ENCODE data around the gene OLFML2B.

DNA sequence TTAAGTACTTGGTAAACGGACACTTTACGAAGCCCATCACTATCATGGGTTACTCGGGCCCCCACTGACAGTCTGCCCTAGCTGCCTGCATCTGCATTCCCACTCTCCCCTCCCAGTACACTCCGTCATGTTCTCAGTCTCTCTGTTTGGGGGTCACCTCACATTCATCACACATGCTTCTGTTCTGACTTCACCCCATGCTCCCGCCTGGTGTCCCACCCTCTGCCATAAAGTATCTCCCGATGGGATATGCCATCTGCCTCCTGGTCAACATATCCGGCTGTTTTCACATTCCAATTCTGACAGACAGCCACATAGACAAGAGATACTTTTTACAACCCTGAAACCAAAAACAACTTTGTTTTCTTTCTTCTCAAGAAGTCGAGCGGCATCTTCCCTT lies 1.0 kb downstream of the OLFML2B start:
- TF ChIP-seq EP300 (IDR thresholded peaks at IDR 0.05) = no peak
- TF ChIP-seq, protein P1, sequence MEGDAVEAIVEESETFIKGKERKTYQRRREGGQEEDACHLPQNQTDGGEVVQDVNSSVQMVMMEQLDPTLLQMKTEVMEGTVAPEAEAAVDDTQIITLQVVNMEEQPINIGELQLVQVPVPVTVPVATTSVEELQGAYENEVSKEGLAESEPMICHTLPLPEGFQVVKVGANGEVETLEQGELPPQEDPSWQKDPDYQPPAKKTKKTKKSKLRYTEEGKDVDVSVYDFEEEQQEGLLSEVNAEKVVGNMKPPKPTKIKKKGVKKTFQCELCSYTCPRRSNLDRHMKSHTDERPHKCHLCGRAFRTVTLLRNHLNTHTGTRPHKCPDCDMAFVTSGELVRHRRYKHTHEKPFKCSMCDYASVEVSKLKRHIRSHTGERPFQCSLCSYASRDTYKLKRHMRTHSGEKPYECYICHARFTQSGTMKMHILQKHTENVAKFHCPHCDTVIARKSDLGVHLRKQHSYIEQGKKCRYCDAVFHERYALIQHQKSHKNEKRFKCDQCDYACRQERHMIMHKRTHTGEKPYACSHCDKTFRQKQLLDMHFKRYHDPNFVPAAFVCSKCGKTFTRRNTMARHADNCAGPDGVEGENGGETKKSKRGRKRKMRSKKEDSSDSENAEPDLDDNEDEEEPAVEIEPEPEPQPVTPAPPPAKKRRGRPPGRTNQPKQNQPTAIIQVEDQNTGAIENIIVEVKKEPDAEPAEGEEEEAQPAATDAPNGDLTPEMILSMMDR (IDR thresholded peaks at IDR 0.05) = no peak
- TF ChIP-seq POLR2A (IDR thresholded peaks at IDR 0.05) = no peak
